GM12865 (cell line): ENCODE measurements around the gene NT5C3B.

Experiments used
- DNase-seq: peaks from one replicate; pipeline ENCODE4 v3.0.0; 2010; ENCODE audit warnings: low read depth
- H3K4me3 ChIP-seq: 2 replicates; pipeline ENCODE4 v1.5.1; 2011; ENCODE audit warnings: mild to moderate bottlenecking, low read depth, low read length, control low read depth
- CTCF ChIP-seq: IDR thresholded peaks from 2 replicates; pipeline ENCODE4 v1.5.1; 2011; ENCODE audit warnings: low read length, control low read depth, low read depth, inconsistent platforms; ENCODE audit not compliant: insufficient read depth; ENCODE audit errors: missing control alignments

Gene NT5C3B

GRCh38 chr17:41806685-41807445 is 29.2 kb downstream of the NT5C3B start:
- TF ChIP-seq CTCF = no peak
- DNase-seq = no peak

GRCh38 chr17:41803049-41804020 is 32.7 kb downstream of the NT5C3B start:
- H3K4me3 ChIP-seq = no peak overlapping the region
- TF ChIP-seq CTCF = no peak
- no peak for DNase-seq

More at GRCh38 chr17:41806685-41807445, 29.2 kb downstream of the NT5C3B start:
- no peak overlapping the region for H3K4me3 ChIP-seq

DNA sequence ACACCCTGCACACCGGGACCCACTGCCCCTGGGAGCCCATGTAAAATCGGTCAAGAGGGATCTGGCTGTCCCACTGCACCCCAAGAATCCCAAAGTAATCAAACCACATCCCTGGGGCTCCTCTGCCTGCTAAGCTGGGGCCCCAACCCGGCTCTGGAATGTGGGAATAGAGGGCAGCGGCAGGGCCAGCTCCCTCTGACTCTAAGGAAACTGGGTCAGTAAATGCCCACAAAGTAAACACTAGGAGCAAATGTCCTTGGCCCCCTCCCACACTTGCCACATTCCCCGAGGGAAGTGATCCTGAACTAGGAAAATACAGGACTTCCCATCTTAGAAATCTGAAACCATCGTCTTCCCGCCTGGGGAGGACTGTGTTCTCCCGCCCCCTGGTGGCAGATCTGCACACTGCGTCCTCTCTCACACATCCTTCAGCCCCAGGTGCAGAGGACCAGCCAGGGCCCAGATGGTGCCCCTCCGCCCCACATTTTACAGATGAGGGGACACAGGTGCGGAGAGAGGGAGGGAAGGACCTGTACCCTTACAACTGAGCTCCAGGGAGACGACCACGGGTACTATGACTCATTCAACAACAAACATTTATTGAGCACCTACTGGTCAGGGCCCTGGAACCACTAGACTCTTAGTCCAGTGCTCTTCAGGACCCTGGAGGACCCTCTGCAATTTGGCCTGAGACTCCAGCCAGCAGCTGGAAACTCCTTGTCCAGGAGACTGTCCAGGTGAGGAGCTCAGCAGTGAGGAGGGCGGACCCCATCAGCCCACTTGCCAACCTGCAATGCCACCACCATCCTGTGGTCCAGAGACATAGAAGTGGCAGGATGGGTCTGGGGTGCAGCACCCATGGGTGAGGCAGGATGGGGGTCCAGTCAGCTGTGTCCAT is 34.4 kb downstream of the NT5C3B start:
- H3K4me3 ChIP-seq = no peak overlapping the region
- TF ChIP-seq CTCF = peak; percentile 98
- peak; percentile 78 for DNase-seq

- H3K4me3 ChIP-seq = no peak overlapping the region
- no peak for TF ChIP-seq CTCF
- DNase-seq = peak; percentile 31
These were observed 35.2 kb downstream of the NT5C3B start for GRCh38 chr17:41800601-41801373.

GRCh38 chr17:41799366-41799765 is 36.7 kb downstream of the NT5C3B start:
- H3K4me3 ChIP-seq = no peak overlapping the region
- TF ChIP-seq CTCF = no peak
- no peak for DNase-seq

DNA sequence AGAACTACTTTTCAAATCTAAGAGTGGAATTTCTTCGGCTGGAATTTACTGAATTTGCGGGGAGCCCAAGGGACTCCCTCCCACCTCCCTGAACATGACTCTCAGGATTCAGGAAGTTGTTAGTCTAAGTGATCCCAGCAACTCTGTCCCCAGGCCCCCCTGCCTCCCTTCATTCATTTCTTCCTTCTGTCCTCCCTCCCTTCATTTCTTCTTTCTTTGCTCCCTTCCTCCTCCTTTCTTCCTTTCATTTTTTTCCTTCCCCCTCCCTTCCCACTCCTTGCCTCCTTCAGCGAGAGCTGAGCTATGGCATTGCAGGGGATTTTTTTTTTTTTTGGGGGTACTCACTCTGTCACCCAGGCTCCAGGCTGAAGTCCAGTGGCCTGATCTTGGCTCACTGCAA is 38.7 kb downstream of the NT5C3B start:
- no peak overlapping the region for H3K4me3 ChIP-seq
- no peak for TF ChIP-seq CTCF
- no peak for DNase-seq
